Upper lobe of left lung (tissue), 4 donors: Measurements from ENCODE around the gene KCTD5.

Experiments used
- EP300 ChIP-seq, 4 donors: sonication (generic); formaldehyde crosslinking; IDR thresholded peaks; one replicate each; pipeline ENCODE4 v1.5.1; 2017; ENCODE audit warnings: antibody characterized with exemption in 4 of 4, control low read depth in 2 of 4
- POLR2A ChIP-seq, 4 donors: fragments of 450-650 bp; IDR thresholded peaks; one replicate each; pipeline ENCODE4 v1.5.1; 2016 to 2017; ENCODE audit warnings: antibody characterized with exemption in 4 of 4, mild to moderate bottlenecking in 2 of 4
- POLR2AphosphoS5 ChIP-seq, 2 donors: sonication (generic); formaldehyde crosslinking; IDR thresholded peaks; one replicate each; pipeline ENCODE4 v1.5.1; 2017; ENCODE audit warnings: antibody characterized with exemption in 2 of 2
- TF ChIP-seq, protein P1 (sequence below), 6 experiments: fragments of 450-650 bp in 4 of 6; fragments of 200-600 bp in 2 of 6; sonication (generic) in 2 of 6; IDR thresholded peaks; one replicate each; pipeline ENCODE4 v1.5.1; 2016 to 2019; ENCODE audit warnings: antibody characterized with exemption in 6 of 6

DNA sequence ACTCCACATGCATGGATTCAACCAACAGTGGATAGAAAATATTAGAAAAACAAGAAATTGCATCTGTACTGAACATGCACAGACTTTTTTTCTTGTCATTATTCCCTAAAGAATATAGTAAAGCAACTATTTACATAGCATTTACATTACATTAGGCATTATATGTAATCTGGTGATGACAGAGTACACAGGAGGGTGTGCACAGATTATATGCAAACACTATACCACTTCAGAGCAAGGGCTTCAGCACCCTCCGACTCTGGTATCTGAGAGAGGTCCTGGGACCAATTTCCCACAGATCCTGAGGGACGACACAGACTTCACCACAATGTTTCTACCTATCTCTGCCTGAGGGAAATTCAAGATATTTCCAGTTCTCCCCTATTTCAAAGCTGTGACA lies 25.3 kb upstream of the KCTD5 start:
- TF ChIP-seq, protein P1, sequence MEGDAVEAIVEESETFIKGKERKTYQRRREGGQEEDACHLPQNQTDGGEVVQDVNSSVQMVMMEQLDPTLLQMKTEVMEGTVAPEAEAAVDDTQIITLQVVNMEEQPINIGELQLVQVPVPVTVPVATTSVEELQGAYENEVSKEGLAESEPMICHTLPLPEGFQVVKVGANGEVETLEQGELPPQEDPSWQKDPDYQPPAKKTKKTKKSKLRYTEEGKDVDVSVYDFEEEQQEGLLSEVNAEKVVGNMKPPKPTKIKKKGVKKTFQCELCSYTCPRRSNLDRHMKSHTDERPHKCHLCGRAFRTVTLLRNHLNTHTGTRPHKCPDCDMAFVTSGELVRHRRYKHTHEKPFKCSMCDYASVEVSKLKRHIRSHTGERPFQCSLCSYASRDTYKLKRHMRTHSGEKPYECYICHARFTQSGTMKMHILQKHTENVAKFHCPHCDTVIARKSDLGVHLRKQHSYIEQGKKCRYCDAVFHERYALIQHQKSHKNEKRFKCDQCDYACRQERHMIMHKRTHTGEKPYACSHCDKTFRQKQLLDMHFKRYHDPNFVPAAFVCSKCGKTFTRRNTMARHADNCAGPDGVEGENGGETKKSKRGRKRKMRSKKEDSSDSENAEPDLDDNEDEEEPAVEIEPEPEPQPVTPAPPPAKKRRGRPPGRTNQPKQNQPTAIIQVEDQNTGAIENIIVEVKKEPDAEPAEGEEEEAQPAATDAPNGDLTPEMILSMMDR (IDR thresholded peaks at IDR 0.05), result no peak
- no peak for TF ChIP-seq POLR2AphosphoS5 (IDR thresholded peaks at IDR 0.05)
- no peak for TF ChIP-seq EP300 (IDR thresholded peaks at IDR 0.05)
- no peak for TF ChIP-seq POLR2A (IDR thresholded peaks at IDR 0.05)
